Astrocyte (in vitro differentiated cells and primary cell): ENCODE data around the gene GKN1.

Source experiments
- EZH2 ChIP-seq: IDR thresholded peaks from 2 replicates; pipeline ENCODE4 v1.6.1; 2012; ENCODE audit warnings: mild to moderate bottlenecking, low read length, inconsistent platforms; ENCODE audit not compliant: insufficient read depth
- TF ChIP-seq, protein P1 (sequence below): IDR thresholded peaks from 2 replicates; pipeline ENCODE4 v1.5.1; 2011; ENCODE audit warnings: low read depth, mild to moderate bottlenecking, inconsistent platforms, low read length, moderate library complexity; ENCODE audit not compliant: insufficient read depth

DNA sequence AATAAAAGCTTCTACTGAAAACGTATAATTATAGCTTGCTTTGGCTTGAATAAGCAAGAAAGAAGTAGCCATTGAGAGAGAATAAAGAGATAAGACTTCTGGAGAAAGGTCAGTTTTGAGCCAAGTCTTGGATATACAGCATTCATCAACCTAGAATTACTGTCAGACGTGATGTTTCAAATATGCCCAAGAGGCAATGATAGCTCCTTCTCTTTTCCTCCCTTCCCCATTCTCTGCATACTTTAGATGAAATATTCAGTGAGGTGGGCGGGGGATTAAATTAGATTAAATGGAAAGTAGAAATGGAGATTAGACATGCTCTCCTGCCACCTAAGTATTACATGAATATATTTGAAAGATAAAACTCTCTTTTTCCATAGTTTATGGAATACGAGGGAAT lies 47.3 kb downstream of the GKN1 start:
- TF ChIP-seq EZH2 = no peak
- TF ChIP-seq, protein P1, sequence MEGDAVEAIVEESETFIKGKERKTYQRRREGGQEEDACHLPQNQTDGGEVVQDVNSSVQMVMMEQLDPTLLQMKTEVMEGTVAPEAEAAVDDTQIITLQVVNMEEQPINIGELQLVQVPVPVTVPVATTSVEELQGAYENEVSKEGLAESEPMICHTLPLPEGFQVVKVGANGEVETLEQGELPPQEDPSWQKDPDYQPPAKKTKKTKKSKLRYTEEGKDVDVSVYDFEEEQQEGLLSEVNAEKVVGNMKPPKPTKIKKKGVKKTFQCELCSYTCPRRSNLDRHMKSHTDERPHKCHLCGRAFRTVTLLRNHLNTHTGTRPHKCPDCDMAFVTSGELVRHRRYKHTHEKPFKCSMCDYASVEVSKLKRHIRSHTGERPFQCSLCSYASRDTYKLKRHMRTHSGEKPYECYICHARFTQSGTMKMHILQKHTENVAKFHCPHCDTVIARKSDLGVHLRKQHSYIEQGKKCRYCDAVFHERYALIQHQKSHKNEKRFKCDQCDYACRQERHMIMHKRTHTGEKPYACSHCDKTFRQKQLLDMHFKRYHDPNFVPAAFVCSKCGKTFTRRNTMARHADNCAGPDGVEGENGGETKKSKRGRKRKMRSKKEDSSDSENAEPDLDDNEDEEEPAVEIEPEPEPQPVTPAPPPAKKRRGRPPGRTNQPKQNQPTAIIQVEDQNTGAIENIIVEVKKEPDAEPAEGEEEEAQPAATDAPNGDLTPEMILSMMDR = no peak
